GM18502 (cell line): ENCODE measurements around the gene PAPSS2.
"Not testable (repeated sequence)": the region's sequence is repeated elsewhere in the genome, so short reads cannot be mapped to it uniquely, and the experiment has no call there.

Experiments
- ATAC-seq: cut with Tn5 transposase; IDR thresholded peaks from one replicate; pipeline ENCODE4 v1.9.1; 2021; ENCODE audit warnings: mild to moderate bottlenecking; ENCODE audit not compliant: unreplicated experiment, poor library complexity

Gene PAPSS2

DNA sequence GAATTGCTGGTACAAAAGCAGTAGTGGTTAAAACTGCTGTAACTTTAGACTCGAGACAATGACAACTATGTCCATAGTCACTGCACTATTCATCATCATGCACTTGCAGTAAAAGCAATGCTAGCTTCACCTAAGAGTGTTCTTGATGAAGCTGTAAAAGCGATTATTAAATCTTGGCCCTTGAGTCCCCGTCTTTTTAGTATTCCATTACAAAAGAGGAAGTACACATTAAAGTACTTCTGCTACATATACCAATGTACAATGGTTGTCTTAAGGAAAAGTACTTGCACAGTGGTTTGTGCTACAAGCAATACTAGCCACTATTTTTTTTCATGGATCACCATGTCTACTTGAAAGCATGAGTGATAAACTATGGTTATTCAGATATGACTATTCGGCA, 80.0 kb downstream of the PAPSS2 start:
- no peak for ATAC-seq

DNA sequence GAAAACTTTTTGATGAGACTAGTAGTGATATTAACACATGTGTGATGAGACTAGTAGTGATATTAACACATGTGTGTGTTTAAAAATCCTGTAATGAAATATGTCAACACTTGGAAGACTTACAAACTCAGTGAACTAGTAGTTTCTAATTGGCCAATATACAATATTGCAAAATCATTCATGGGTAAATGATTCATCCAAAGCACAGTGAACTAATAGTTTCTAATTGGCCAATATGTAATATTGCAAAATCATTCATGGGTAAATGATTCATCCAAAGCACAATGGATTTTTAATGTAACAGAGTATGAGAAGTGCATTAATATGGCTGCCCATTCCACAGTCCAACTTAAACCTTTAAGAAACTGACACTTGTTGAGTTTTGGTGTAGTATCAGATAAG, 80.6 kb downstream of the PAPSS2 start:
- ATAC-seq, result no peak

DNA sequence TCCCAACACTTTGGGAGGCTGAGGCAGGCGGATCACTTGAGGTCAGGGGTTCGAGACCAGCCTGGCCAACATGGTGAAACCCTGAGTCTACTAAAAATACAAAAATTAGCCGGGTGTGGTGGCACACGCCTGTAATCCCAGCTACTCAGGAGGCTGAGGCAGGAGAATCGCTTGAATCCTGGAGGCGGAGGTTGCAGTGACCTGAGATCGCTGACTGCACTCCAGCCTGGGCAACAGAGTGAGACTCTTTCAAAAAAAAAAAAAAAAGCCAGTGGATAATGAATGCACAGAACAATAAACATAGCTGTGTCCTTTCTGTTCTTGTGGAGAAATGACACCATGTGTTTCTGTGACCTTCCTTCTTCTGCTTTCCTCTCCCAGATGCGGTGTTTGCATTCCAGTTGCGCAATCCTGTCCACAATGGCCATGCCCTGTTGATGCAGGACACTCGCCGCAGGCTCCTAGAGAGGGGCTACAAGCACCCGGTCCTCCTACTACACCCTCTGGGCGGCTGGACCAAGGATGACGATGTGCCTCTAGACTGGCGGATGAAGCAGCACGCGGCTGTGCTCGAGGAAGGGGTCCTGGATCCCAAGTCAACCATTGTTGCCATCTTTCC, 83.4 kb downstream of the PAPSS2 start:
- not testable (repeated sequence) for ATAC-seq

DNA sequence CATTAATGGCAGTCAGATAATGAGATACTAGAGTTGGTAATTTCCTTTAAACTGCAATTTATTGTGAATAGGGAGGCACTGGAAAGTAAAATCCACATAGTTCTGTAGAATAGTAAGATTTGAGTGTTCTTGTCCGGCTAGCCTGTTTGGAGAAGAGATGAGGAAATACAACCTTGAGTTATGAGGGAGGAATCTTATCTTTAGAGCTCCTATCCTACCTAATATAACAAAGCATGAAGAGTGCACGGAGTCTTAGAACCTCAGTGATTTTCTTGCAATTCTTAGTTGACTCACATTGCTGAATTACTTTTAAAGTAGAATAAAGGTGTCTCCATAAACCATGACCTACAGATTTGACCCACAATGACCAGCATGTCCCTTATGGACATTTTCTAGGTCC, 84.9 kb downstream of the PAPSS2 start:
- no peak for ATAC-seq

DNA sequence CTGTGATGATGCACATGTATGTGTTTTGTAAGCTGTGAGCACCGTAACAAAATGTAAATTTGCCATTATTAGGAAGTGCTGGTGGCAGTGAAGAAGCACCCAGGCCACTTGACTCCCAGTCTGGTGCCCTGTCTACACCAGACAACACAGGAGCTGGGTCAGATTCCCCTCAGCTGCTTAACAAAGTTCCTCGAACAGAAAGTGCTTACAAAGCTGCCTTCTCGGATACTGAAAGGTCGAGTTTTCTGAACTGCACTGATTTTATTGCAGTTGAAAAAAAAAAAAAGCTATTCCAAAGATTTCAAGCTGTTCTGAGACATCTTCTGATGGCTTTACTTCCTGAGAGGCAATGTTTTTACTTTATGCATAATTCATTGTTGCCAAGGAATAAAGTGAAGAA, 87.2 kb downstream of the PAPSS2 start:
- no peak for ATAC-seq

DNA sequence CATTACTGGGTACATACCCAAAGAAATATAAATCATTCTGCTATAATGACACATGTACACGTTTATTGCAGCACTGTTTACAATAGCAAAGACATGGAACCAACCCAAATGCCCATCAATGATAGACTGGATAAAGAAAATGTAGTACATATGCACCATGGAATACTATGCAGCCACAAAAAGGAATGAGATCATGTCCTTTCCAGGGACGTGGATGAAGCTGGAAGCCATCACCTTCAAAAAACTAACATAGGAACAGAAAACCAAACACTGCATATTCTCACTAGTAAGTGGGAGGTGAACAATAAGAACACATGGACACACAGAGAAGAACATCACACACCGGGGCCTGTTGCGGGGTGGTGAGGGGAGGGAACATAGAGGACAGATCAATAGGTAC, 88.6 kb downstream of the PAPSS2 start:
- ATAC-seq, result not testable (repeated sequence)

DNA sequence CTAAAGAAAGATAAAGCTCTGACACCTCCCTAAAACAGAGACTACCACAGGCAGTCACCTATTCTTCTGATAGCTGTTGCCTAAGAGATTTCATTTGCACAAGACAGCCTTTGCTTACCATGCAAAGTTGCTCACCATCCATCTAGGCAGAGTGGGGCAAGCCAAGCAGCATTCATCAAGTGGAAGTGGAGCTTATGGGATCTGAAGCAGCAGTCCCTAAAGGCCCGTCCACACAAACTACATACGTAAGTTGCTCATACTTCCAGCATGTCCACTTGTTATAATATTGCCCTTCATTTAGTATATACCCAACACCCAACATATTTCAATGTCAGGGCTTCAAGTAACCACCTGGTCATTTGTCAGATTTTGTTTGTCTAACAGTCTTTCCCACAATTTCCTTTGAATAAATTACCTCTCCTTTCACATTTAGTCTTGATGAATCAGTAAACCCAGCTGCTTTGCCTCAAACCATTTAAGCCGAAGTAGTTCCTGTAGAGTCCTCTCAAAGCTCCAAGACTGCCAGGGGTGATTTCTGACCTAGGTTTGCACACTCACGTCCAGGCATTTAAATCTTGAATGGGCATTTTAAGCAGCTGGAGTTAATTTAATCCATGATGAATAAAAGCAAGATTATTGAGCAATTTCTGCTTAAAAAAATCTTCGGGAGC, 90.5 kb downstream of the PAPSS2 start:
- no peak for ATAC-seq

DNA sequence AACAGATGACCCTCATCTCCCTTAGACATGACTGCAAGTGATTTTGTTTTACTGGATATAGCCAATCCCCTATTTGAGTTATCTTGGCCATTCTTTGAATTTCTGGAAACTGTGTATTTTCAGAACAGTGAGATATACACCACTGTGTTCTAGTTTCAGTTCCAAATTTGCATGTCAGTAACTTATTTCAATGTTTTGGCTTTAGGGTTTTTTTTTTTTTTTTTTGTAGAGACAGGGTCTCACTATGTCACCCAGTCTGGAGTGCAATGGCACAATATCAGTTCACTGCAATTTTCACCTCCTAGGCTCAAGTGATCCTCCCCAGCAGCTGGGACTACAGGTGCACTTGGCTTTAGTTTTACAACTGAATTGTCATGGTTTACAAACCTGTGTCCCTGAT, 91.1 kb downstream of the PAPSS2 start:
- ATAC-seq, result no peak

DNA sequence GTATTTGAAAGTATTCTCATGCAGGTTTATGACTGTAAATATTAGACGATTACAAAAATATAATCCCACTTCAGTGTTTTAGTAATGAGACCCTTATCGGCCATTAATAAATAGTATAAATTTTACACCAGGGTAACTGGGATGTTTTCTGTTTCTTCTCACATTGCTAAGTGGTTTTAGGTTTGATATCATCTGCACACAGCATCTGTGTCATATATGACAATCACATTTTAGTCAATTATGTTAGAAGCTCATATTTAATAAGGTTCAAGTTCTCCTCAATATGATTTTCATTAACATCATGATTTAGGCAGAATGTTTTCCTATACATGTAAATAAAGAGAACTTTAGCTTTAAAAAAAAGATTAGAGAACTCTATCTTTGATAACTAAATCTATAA, 91.6 kb downstream of the PAPSS2 start:
- no peak for ATAC-seq

DNA sequence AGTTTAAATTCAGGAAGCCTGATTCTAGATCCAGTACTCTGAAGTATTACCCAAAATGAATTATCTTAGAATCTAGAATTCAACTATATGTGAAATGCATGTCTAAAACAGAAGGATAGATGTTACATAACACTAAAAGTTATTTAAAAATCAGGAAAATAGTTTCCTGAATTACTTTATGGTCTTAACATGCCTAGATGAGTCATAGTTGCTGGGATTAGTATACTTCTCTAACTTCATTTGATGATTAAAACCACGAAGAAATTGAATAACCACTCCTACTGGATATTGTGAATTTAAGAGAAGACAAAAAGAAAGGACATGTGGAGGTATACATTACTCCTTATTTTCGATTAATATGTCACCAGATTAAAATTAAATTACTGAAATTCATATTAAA, 92.9 kb downstream of the PAPSS2 start:
- no peak for ATAC-seq

DNA sequence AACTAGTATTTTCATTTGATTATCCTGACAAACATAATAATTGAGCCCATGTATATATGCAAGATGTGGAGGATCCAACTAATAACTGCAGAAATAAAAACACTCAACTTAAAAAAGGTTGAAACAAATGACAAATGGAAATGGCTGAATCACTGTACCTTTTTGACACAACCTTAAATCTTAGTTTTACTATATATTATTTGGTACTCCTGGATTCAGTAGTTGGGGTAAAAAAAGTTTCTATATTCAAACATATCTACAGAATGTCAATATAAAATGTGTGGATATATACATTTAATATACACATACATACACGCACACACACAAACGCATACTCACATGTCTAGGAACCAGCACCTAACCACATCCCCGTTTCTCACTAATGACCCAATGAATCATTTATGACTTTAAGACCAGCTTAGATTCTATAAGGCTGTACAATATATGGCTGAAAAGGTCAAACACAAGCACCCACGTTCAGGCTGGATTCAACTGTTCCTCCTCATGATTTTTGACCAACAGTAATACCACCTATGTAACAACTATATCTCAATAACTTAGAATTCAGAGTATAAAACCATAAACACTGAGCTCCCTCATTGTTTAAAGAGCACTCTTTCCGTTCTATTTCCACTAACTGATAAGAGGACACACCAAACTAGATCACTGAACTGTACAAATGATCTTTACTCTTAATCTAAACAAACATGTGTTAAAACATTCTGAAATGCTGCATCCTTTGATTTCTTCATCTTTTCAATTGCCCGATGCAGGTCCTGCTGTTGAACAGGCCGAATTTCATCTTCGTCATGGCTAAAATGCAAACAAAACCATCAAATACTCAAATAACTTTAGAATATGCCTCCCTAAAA, 94.6 kb downstream of the PAPSS2 start:
- ATAC-seq, result no peak

DNA sequence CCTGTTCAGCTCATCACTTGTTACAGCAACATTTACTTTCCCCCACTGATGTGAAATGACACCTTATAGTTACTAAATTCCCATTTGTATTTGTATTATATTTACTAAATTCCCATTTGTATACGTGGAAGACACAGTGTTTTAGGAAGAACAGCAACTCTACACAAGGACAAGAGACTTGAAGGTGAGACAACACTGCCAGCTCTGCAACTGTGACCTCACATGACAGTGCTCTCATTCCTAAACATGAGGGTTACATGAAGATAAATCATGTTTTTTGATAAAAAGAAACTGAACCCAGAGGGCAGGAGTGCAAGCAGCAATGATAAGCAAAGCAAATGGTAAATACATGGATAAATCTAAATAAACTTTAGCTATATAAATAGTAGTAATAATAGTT, 98.0 kb downstream of the PAPSS2 start:
- ATAC-seq, result no peak

DNA sequence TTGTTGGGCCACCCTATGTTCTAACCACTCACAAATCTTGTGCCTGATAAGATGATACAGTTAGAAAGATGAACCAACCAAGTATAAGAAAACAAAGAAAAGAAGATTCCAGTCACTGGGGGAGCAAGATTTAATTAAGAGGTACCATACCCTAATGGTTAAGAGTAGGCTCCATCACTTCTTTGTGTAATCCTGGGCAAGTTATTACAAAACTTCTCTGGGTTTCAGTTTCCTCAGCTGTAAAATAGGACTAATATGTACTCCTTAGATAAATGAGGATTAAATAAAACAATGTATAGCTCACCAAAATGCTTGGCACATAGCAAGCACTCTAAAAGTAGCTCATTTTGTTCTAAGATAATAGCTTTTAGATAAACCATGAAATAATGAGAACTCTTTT, 99.9 kb downstream of the PAPSS2 start:
- no peak for ATAC-seq

DNA sequence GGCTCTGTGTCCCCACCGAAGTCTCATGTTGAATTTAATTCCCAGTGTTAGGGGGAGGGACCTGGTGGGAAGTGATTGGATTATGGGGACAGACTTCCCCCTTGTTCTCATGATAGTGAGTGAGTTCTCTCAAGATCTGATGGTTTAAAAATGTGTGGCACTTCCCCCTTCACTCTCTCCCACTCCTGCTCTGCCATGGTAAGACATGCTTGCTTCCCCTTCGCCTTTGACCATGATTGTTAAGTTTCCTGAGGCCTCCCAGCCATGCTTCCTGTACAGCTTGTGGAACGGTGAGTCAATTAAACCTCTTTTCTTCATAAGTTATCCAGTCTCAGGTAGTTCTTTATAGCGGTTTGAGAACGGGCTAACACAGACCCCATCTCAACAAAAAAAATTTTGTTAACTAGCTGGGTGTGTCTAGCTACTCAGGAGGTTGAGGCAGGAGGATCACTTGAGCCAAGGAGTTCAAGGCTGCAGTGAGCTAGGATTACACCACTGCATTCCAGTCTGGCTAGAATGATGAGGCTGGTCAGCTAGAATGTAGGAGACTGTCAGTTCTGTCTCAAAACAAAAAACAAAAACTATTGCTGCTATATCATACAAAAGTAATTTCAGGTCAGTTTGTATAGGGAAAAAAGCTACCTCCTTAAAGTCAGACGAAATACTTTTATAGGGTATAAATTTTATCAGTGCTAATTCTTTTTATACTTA, 100.7 kb downstream of the PAPSS2 start:
- no peak for ATAC-seq

DNA sequence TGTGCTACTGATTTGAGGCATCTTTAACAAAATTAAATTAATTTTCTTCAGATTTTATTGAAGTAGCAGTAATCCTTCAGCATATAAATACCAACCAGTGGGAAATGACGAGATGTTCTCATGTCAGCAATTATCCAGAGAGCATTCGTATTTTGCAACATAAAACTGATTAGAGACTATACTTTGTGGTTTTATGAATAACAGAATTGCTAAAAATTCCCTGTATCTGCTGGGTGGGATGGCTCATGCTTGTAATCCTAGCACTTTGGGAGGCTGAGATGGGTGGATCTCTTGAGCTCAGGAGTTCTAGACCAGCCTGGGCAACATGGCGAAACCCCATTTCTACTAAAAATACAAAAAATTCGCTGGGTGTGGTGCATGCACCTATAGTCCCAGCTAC, 101.5 kb downstream of the PAPSS2 start:
- ATAC-seq, result no peak

DNA sequence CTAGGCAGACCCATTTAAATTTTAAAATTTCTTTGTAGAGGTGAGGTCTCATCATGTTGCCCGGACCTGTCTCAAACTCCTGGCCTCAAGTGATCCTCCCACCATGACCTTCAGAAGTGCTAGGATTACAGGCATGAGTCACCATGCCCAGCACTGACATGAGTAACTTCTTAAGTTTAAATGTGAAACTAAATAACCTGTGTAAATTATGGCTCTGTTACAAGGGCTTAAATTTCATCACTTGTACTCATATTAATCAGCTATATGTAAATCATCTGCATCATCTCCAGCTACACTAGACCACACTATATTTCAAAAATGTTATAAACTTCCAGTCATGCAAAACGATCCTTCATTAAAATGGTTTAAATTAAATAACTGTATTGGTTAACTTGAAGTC, 102.2 kb downstream of the PAPSS2 start:
- ATAC-seq, result peak; percentile 69

DNA sequence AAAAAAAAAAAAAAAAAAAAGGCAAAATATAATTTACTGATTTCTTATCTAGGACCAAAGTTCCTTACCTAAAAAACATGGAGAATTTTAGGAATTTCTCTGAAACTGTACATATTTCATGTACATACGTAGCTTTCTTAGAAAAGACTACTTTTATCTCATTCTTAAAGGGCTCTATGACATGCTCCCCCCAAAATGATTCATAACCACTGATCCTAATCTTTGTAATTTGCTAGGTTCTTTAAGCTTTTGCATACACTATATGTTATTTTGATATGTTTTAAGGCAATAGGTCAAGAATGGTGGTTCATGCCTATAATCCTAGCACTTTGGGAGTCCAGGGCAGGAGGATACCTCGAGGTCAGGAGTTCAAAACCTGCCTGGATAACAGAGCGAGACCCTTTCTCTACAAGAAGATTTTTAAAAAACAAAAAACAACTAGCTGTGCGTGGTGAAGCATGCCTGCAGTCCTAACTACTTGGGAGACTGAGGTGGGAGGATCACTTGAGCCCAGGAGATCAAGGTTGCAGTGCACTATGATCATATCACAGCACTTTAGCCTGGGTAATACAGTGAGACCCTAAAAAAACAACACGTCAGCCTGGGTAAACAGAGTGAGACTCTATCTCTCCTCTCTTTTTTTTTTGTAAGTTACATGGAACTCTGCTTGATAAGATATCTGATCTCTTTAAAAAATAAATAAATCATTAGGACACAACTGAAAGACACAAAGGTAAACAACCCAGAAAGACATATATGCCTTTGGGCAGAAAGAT, 103.6 kb downstream of the PAPSS2 start:
- ATAC-seq, result no peak

DNA sequence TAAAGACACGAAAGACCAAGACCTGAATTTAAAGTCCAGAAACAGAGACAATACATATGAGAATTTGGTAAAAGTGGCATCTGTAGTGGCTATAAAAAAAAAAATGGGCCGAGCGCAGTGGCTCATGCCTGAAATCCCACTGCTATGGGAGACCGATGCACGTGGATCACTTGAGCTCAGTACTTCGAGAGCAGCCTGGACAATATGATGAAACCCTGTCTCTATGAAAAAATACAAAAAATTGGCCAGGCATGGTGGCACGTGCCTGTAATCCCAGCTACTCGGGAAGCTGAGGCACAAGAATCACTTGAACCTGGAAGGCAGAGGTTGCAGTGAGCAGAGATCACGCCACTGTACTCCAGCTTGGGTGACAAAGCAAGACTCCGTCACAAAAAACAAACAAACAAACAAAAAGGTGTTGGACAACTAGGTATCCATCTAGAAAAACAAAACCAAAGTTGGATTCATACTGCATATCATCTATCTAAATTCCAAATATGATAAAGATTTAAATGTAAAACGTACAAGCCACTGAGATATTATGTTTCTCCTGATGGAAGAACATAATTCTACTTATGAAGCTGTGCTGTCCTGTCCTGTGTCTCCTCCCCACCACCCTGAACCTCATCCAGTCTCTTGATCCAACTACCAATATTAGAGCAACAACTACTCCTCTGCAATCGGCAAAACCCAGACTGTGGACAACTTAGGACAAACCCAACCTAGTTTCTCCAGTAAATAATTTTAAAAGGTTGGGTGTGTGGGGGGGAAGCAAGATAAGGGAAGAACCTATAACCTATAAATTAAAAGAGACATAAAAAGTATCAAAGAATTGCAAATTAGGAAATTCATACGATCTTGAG, 104.6 kb downstream of the PAPSS2 start:
- ATAC-seq, result no peak

DNA sequence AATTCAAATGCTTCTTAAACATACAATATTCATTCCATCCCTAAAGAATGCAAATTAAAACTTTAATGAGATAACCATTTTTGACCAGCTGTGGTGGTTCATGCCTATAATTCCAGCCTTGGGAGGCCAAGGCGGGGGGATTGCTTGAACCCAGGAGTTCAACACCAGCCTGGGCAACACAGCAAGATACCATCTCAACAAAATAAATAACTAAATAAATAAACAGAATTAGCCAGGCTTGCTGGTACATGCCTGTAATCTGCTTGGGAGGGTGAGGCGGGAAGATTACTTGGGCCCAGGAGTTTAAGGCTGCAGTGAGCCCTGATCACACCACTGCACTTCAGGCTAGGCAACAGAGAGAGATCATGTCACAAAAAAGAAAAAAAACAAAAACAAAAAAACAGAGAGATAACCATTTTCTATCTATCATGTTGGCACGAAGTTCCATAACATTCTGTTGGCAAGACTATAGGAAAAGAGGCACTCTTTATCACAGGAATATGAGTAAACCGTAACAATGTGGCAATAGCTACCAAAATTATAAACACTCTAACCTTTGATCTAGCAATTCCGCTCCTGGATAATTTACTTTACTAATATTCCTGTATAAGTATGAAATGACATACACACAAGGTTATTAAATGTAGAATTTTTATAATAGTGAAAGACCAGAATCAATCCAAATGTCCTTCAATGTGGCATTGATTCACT, 106.1 kb downstream of the PAPSS2 start:
- ATAC-seq, result no peak
